ENCODE results near the gene FPR2. TPM values are rescaled to one million over a fixed set of nuclear protein-coding genes. Genes with fewer than 3 reads are reported as not detected.

Gene FPR2
- total and polyA plus RNA-seq, 2 of the 13 experiments (the other 11 are each of a cell fraction or from before 2014, with no cell fraction given) = not detected

- TF ChIP-seq MXD1 (CRISPR knock-in tag; IDR thresholded peaks at IDR 0.05) (no peak), TRAFD1 (CRISPR knock-in tag; IDR thresholded peaks at IDR 0.05; ENCODE audit: borderline replicate concordance) (no peak), PHF5A (CRISPR knock-in tag; IDR thresholded peaks at IDR 0.05; ENCODE audit: low read depth, unreplicated experiment) (no peak)
These were observed 39.1 kb upstream of the FPR2 start (continued) for GRCh38 chr19:51721905-51722304.

- in situ Hi-C loops (cut with HindIII; ENCODE audit: extremely low pct_ligation_motif_present, low pct_unique_long_range_greater_than_20kb) (no loop called here), intact Hi-C loops (cut with micrococcal nuclease; ENCODE audit: unreplicated experiment) (no loop called here)
- Histone ChIP-seq H3K9ac (ENCODE audit: insufficient read depth, low read depth, low read length) (no peak overlapping the region), H4K20me1 (ENCODE audit: insufficient read depth, low read length) (no peaks in the 10 kb centered on the region), H3K4me3 (replicated peaks in 1 of 3; ENCODE audit: insufficient read depth in 1 of 3, low read depth in 2 of 3, low read length in 3 of 3) (no peak overlapping the region), H3K36me3 (replicated peaks in 1 of 2; ENCODE audit: control insufficient read depth in 1 of 2, insufficient read depth in 2 of 2, low read length in 2 of 2) (no peaks in the 10 kb centered on the region), H3K4me2 (ENCODE audit: low read depth, low read length) (no peak overlapping the region), H3K4me1 (ENCODE audit: insufficient read depth, low read length) (no peaks in the 10 kb centered on the region), H2AFZ (ENCODE audit: low read length) (no peak overlapping the region), H3K9me3 (ENCODE audit: low read length) (no peaks in the 10 kb centered on the region), H3K27ac (ENCODE audit: extremely low read length, insufficient read depth, low read length) (no peak overlapping the region), H3K79me2 (ENCODE audit: insufficient read depth, low read length) (no peaks in the 10 kb centered on the region), H3K27me3 (ENCODE audit: control insufficient read depth in 1 of 2, insufficient read depth in 2 of 2, low read length in 2 of 2) (peaks cover 0 to 34% of the 10 kb centered on the region in 2 experiments)
- ATAC-seq = no peak
- FAIRE-seq = no peak
- CTCF ChIA-PET (ENCODE audit: low intra/inter-chr PET ratio, low total read pairs) = no interaction called here
- TF ChIP-seq ZNF430 (CRISPR knock-in tag; IDR thresholded peaks at IDR 0.05) = no peak
- no peak for TF ChIP-seq KDM3A (CRISPR knock-in tag; IDR thresholded peaks at IDR 0.05; ENCODE audit: low read depth)
- TF ChIP-seq RFX3 (CRISPR knock-in tag; IDR thresholded peaks at IDR 0.05) = no peak
- no peak for TF ChIP-seq SMC3 (IDR thresholded peaks at IDR 0.05; ENCODE audit: low read length)
- TF ChIP-seq, protein P1, sequence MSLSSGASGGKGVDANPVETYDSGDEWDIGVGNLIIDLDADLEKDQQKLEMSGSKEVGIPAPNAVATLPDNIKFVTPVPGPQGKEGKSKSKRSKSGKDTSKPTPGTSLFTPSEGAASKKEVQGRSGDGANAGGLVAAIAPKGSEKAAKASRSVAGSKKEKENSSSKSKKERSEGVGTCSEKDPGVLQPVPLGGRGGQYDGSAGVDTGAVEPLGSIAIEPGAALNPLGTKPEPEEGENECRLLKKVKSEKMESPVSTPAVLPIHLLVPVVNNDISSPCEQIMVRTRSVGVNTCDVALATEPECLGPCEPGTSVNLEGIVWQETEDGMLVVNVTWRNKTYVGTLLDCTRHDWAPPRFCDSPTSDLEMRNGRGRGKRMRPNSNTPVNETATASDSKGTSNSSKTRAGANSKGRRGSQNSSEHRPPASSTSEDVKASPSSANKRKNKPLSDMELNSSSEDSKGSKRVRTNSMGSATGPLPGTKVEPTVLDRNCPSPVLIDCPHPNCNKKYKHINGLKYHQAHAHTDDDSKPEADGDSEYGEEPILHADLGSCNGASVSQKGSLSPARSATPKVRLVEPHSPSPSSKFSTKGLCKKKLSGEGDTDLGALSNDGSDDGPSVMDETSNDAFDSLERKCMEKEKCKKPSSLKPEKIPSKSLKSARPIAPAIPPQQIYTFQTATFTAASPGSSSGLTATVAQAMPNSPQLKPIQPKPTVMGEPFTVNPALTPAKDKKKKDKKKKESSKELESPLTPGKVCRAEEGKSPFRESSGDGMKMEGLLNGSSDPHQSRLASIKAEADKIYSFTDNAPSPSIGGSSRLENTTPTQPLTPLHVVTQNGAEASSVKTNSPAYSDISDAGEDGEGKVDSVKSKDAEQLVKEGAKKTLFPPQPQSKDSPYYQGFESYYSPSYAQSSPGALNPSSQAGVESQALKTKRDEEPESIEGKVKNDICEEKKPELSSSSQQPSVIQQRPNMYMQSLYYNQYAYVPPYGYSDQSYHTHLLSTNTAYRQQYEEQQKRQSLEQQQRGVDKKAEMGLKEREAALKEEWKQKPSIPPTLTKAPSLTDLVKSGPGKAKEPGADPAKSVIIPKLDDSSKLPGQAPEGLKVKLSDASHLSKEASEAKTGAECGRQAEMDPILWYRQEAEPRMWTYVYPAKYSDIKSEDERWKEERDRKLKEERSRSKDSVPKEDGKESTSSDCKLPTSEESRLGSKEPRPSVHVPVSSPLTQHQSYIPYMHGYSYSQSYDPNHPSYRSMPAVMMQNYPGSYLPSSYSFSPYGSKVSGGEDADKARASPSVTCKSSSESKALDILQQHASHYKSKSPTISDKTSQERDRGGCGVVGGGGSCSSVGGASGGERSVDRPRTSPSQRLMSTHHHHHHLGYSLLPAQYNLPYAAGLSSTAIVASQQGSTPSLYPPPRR (CRISPR knock-in tag; IDR thresholded peaks at IDR 0.05; ENCODE audit: borderline replicate concordance) = no peak
- no TSS peak for BruUV-seq (replicated peaks)
- POLR2A ChIA-PET = no interaction called here
- 1% methylated on average over 2 of the region's 2 CpGs for WGBS (ENCODE audit: low lambda C conversion rate)
- DNase-seq (ENCODE audit: low spot score) = no peak
These were observed 38.5 kb upstream of the FPR2 start for GRCh38 chr19:51722492-51722891.

Measured in HepG2 (cell line).